GM18511 (cell line): Measurements from ENCODE around the gene WRAP53.

ENCODE experiments used
- ATAC-seq: cut with Tn5 transposase; IDR thresholded peaks from one replicate; pipeline ENCODE4 v1.9.1; 2021; ENCODE audit warnings: mild to moderate bottlenecking, moderate library complexity; ENCODE audit not compliant: unreplicated experiment

The WRAP53 gene

DNA sequence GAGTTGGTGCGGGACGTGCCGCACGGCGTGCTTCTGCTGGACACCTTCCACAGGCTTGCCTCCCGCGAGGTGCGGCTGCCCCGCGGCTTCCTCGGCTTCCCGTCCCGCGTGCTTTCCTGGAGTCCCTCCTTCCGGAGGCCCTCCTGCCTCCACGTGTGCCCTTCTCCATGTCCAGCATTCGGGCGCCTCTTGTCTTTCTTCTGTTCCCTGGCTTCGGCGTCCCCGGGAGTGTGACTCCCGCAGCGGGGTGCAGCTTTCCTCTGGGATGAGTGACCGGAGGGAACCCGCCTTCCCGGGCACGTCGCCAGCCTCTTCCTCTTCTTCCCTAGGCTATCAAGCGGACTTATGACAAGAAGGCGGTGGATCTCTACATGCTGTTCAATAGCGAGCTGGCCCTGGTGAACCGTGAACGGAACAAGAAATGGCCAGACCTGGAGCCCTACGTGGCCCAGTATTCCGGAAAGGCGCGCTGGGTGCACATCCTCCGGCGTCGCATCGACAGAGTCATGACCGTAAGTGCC is 52.3 kb downstream of the WRAP53 start:
- ATAC-seq: no peak

DNA sequence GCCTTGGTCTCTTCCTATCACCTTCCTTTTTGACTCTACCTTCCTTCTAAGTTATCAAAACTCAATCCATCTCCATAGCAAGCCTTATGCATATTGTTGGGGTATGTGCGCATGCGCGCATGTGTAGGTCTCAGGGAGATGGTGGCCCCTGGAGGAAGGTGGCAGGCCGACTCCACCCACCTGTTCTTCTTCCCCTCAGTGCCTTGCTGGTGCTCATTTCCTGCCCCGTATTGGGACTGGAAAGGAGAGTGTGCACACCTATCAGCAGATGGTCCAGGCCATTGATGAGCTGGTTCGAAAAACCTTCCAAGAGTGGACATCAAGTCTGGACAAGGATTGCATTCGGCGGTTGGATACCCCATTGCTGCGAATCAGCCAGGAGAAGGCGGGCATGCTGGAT is 54.5 kb downstream of the WRAP53 start:
- no peak for ATAC-seq

DNA sequence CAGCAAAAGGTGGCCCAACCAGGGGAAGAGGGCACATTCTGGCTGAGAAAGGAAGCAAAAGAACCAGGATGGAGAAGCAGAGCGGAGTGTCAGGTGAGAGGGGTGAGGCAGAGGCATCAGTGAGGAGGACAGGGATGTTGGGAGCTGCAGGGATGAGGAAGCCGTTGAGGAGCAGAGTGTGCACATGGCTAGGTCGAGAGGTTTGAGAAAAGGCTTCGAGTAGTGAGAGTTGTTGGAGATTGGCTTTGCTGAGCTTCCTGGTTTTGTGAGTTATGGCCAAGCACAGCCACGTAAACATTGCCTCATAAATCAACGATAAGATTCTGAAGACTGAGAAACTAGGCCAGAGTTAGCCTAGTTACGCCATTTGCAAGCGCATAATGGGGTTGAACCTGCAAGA is 56.1 kb downstream of the WRAP53 start:
- no peak for ATAC-seq

DNA sequence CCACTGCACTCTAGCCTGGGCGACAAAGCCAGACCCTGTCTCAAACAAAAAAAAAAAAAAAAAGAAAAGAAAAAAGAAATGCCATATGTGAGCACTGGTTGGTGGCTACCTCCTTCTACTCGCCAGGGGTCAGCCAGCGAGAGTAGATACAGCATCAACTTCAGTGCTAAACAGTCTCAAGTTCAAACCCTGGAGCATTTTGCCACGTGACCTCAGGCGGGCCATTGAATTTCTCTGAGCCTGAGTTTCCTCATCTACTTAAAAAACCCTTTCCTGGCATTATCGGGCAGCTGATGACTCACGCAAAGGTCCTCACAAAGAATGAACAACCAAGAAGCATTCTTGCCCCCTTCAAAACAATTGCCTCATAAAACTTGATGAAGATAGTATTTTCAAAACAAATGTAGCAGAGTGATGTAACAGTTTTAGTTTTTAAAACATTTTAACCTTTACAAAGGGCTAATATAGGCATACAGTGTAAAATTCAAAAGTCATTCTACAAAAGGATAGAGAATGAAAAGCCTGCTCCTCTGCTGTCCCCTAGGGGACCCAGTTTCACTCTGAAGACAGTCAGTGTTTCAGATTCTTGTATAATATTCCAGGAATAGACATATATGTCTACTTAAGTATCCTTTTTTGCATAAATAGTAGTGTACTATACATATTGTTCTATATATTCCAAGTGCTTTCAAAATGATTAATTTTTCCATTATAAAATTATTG is 57.6 kb downstream of the WRAP53 start:
- ATAC-seq: no peak

DNA sequence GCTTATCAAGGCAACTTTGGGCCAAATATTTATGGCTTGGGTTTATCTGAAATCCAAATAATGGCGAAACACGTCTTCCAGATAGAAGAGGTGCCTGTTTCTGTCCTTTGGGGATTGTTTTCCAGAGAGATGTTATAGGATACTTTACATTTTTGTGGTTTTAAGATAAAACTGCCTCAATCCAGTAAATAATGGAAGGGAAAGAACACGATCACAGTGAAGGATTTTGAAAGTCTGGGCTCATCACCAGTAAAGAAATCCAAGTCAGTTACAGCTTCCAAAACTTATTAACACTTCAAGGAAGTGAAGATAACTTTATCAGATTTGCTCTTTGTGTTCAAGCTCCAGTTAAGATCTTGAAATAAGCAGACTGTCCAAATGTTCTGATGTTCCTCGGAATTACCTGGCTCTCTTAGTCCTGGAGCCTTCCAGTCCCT is 59.4 kb downstream of the WRAP53 start:
- ATAC-seq: no peak

DNA sequence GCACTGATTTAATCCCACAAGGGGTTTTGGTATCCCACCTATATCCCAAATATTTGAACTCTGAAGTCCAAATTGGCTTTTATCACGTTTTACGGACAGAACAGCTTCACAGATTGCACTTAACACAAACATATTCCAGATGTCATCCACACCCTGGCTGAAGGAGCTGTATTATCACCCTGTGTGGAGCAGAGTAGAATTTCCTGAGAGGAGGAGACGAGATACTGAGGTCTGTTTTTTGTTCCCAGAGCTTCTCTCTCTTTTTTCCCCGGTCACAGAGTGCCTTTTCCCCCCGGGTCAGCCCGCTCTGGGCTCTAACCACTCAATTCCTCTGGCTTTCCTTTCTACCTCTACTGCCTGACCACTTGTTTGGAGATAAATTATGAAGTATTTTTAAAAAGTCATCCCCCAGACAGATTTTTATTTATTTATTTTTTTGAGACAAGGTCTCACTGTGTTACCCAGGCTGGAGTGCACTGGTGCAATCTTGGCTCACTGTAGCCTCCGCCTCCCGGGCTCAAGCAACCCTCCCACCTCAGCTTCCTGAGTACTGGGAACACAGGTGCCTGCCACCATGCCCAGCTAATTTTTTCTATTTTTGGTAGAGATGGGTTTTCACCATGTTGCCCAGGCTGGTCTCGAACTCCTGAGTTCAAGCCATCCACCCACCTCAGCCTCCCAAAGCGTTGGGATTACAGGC is 59.9 kb downstream of the WRAP53 start:
- ATAC-seq: no peak

DNA sequence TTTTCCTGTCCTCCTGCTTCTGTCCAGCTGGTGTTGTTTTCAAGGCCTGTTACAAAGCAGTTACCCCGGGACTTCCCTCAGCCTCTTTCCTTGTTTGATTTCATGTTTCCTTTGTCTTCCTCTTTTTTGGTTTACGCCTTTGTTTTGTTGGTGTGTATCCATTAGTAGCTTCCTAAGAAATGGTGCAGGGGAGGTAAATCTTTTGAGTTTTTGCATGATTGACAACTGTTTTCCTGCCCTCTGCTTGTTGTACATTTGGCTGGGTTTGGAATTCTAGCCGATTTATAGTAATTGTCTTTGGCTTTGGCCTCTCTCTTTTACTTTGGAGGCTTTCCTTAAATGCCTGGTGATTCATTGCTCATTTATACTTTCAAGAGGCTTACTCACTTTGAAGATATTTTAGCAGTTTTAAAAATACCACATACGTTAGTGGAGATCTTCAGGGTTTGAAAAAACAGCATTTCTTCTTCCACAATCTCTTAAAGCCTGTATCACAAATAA is 62.1 kb downstream of the WRAP53 start:
- ATAC-seq: no peak
